ENCODE measurements around the gene SPTB.
A peak's percentile ranks its signal among the peaks of the same experiment; 100 is the strongest.

SPTB gene

DNA sequence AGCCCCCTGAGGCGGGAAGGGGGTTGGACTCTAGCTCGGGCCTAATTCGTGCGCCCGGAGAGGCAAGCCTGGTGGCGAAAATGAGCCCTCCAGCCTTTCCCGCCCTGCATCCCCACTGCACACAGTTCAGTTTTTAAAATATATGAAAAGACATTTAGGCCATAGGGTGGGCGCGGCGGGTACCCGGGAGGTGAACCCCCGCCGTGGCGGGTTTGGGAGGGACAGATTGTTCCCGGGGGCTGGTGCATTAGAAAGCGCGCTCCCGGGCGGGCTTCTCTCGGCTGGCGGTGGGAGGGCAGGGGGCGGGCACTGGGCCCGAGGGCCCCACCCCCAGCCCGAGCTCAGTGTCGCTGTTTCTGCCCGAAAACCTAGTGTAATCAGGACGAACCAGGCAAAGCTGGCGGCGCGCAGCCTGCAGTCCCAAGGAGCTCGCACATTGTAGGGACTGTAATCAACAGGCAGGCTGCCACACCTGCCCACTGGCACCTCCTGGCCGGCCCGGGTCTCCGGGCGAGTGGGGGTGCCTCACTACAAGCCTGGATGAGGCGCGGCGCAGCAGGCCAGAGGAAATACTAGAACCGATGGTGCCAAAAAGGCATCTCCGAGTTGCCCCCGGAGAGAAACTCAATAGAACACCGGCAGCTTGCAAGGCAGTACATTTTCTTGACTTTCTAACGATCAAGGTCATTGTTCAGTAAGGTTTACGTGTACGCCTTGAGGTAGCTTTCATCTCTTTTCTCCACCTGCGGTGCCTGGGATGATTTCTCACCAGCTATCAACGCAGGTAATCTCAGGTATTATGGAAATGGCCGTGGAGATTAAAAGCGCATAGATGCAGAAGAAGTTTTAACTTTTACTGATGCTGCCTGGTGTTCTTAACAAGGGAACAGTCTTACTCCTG is 764 bp upstream of the SPTB start:
- peak; percentile 85 for DNase-seq

DNA sequence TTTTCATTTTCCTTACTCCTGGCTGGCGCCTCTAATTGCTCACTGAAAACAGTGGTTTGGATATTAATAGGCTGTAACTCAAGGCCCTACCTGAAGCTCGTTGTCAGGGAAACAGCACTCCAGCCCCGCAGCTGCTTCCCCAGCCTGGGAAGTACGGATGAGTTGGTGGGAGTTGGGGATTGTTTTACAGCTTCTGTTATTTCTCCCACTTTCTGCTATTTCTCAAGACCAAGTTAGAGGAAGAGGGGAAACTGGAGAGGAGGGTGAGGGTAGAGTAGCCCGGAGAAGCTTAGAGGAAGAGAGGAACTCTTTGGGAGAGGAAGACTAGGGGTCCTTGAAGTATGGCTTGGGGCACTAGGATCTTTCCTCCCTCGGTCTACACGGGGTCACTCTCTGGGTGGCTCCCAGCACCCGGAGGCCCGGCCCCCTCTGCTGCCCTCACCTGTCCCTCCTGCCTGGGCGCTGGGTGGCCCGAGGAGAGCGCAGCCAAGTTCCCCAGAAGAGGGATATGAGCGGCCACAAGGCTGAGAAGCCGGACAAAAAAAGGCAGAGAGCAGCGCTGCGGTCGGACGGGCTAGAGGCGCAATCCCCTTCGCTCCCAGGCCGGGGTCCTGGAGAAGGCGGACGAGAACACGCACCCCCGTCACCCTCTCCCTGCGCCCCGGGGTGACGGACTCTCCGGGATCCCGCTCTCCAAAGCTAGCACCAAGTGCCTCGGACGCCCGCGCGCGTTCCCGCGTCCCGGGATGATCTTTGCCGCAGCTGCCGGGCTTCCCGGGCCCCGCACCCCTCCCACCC is 671 bp downstream of the SPTB start:
- DNase-seq, result peak; percentile 68

DNA sequence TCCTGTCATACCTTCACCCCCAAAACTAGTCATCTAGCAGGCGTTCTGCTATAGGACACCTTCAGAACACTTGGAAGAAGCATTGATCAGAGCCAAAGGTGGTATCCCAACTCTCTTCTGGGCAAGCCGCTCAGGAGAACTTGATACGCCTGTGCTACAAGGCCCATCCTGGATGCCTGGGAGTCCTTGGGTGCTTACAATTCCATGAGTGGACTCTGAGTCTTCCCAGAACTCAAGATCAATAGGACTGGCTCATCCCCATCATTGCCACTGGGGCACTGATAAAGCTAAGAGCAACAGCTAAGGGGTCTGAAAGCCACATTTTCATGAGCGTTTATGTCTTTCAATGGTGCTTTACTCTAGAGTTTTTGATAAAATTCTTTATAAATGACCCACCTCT is 1.9 kb downstream of the SPTB start:
- DNase-seq, result no peak

- DNase-seq, result no peak
Observed at GRCh38 chr14:64875350-64875749, 4.4 kb downstream of the SPTB start.

- no peak for DNase-seq
Observed at GRCh38 chr14:64873506-64874219, 6.0 kb downstream of the SPTB start.

GRCh38 chr14:64871344-64871743 is 8.4 kb downstream of the SPTB start:
- no peak for DNase-seq

DNA sequence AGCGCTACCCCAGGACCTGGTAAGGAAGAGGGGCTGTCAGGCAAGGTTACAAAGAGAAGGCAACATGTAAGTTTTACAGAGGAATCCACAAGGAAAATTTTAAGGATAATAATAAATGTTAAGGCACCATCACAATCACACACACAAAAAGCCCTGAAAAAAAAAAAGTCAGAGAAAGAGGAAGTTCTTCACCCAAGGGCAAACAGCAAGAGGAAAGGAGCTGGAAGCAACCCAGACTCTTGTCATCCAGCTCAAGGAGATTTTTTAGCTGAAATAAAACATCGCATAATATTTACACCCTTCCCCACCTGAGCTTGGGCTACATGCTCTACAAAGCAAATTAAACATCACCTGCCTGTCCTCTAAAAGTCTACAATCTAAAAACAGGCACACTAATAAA is 9.5 kb downstream of the SPTB start:
- no peak for DNase-seq

- no peak for DNase-seq
Observed at GRCh38 chr14:64868841-64869240, 10.9 kb downstream of the SPTB start.

DNA sequence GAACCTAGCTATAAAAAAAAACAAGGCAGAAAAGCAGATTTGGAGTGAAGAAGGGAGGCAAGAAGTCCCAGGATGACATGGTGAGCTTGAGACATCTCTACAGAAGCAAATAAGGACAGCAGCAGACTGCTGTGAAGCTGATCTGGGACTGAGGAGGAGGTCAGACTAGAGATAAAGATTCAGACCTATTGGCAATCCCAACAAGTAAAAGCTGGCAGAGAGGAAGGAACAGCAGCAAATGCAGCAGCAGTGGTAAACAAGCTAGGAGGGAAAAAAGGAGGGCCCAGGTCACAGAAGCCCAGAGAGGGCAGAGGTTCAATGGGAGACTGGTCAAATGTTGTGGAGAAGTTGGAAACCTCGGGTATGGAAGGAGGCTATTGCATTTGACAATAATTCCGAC is 11.3 kb downstream of the SPTB start:
- DNase-seq, result no peak

GRCh38 chr14:64867182-64867581 is 12.5 kb downstream of the SPTB start:
- DNase-seq, result no peak

DNA sequence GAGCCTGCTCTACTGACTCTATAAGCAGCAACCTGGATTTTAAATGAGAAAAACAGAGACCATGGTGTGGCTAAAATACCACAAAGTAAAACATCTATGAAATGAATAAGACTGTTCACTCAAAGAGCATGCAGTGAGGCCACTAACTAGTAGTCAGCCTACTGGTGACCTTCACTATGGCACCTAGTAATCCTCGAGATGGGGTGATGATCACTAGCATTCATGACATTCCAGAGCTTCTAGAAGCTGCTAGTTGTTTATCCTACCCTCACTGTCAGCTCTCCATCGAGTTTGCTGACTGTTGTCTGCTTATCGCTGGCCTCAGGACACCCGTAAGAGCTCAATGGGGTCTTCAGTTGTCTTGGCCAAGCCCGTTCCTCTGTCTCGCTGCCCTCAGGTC is 13.7 kb downstream of the SPTB start:
- no peak for DNase-seq

DNA sequence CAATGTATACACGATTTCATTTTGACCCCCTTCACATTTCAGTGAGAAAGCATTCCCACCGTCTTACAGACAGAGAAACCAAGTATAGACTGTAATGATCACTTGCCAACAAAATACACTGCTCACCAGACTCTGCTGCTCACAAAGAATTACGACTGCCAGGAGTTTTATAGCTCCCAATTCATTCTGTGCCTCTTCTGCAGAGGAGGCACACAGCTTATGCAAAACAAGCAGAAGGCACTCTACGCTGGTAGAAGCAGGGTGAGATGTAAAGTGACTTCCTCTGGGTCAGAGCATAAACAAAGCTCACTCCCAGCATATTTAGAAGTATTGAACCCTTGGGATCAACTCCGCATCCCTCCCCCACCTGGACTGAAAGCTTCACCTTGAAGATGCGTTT is 14.6 kb downstream of the SPTB start:
- no peak for DNase-seq

DNA sequence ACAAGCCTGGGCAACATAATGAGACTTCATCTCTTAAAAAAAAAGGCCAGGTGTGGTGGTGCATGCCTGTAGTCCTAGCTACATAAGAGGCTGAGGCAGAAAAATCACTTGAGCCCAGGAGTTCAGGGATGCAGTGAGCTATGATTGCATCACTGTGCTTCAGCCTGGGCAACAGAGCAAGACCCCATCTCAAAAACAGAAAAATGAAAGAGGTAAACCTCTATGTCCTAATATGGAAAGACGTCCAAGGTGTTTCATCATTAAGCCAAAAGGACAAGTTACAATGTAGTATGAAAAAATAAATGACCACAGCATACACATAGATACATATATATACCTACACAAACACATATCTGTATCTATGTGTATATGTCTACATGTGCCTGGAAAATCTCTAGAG is 15.4 kb downstream of the SPTB start:
- DNase-seq, result no peak

DNA sequence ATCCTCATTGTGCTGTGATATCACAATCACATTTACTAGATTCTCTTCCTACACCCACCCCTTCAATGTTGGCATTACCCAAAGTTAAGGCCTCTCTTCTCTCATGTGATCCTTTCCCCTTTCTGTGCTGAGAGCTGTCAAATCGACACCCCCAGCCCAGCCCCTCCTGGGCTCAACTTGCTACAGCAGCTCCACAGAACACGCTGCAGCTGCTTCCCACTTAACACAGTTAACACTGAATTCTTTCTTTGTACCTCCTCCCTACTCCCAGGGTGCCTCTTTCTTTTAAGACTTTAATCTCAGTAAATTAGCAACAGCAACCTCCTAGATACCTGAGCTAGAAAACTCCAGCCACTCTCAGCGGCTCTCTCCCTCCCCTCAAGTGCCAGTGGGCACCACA is 17.8 kb downstream of the SPTB start:
- no peak for DNase-seq

GRCh38 chr14:64860039-64860438 is 19.7 kb downstream of the SPTB start:
- no peak for DNase-seq

DNA sequence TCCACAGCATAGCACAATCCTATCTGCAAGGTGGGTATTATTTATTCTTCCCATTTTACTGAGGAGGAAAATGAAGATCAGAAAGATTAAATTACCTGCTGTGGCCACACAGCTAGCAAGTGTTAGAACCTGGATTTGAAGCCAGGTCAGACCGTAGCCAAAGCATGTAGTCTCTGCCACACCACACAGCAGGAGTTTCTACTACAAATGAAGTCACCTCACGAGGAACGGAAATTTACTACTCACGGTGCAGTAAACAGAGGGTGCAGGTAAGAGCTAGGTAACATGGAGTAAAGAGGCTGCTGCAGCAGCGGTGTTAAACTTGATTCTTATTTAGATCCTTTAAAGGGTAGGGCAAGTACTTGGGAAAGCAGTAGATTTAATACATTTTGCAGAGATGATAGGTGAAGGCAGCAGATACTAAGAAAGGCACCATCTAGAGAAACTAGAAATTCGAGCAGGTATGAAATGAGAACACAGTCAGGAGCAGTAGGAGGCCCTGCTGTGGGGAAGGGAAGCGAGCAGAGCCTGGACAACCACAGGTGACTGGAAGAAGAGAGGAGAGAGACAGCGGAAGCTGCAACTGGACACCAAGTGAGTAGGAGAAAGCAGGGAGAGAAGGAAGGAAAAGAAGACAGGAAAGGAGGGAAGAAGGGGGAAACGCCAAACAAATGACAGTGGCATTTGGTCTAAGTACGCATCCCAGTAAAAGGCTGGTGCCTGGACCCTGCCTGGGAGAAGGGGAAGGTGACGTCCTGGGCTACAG is 21.5 kb downstream of the SPTB start:
- peak; percentile 51 for DNase-seq

DNA sequence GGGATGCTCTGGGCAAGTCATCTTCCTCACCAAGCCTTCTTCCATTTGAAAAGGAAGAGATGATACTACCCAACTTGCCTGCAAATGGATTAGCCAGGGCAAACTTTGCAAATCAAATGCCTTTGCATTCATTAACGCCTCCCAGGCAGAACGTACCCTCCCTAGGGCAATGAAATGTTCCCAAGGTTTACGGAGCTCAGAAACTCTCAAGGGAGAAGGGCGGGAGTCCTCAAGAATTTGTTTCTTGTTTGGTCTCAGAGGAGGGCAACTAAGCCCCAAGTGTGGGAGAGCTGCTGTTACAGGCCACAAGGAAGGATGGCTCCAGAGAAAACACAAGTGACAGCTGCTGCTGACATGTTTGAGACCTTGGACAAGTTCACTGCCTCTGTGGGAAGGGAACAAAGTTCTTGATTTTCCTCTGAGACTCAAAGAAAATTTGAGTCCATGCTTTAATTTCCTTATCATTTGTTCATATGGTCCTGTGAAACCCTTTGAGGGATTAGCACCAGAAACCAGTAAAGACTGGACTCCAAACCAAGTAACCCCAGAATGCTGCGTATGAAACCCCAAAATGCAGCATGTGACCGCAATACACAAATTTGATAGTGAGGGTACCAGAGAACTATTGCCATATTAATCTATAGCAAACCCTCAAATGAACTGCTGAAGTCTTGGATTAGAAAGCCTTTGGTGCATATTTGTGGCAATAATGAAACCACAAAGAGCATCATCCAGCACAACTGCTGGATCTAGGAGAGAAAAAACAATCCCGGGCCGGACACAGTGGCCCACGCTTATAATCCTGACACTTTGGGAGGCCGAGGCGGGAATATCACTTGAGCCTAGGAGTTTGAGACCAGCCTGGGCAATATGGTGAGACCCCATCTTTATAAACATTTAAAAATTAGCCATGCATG is 22.9 kb downstream of the SPTB start:
- no peak for DNase-seq

- peak; percentile 88 for DNase-seq
Observed at GRCh38 chr14:64855721-64856528, 23.8 kb downstream of the SPTB start.

GRCh38 chr14:64850369-64851137 is 29.2 kb downstream of the SPTB start:
- no peak for DNase-seq

DNA sequence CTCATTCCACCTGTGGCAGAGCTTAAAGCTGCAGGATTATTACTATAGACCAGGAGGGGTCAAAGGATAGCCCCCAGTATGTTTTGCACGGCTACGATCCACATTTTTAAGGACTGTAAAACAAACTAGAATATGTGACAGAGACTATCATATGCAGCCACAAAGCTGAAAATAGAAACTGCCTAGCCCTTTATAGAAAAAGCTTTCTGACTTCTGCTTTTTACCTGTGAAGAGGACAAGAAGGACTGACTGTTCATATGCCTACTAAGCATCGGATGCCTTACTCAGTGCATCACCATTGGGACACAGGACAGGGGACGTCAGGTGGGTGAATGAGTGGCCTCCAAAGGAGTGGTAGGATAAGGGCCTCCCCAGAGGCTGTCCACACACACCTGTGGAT is 29.8 kb downstream of the SPTB start:
- DNase-seq, result no peak

All from DMS53 (cell line).